ENCODE measurements around the gene DDX3Y.

The DDX3Y gene

GRCh38 chrY:12904618-12905516, at the start of gene DDX3Y:
TSS of gene DDX3Y (plus strand) at chrY:12904868. CDS start at chrY:12904937, 69 bp downstream.
- DNase-seq (ENCODE audit: low spot score), result no peak
- no peak for FAIRE-seq

GRCh38 chrY:12855791-12856275, 48.8 kb upstream of the DDX3Y start:
- no peak for DNase-seq (ENCODE audit: low spot score)
- FAIRE-seq, result no peak

GRCh38 chrY:12867960-12868359, 36.7 kb upstream of the DDX3Y start:
- FAIRE-seq (no peak), DNase-seq (ENCODE audit: low spot score) (no peak)

- no peak for DNase-seq (ENCODE audit: low spot score)
- no peak for FAIRE-seq
Observed at GRCh38 chrY:12896973-12897372, 7.7 kb upstream of the DDX3Y start.

GRCh38 chrY:12898604-12899003, 6.1 kb upstream of the DDX3Y start:
- FAIRE-seq (no peak), DNase-seq (ENCODE audit: low spot score) (no peak)

GRCh38 chrY:12905517-12905872, 827 bp downstream of the DDX3Y start:
- DNase-seq (ENCODE audit: low spot score), result no peak
- FAIRE-seq, result no peak

- DNase-seq (ENCODE audit: low spot score) (no peak), FAIRE-seq (no peak)
Observed at GRCh38 chrY:12905895-12906294, 1.2 kb downstream of the DDX3Y start.

GRCh38 chrY:12913541-12913940, 8.9 kb downstream of the DDX3Y start:
- no peak for FAIRE-seq
- DNase-seq (ENCODE audit: low spot score), result no peak

GRCh38 chrY:12928043-12928442, 23.4 kb downstream of the DDX3Y start:
- DNase-seq (ENCODE audit: low spot score), result no peak
- FAIRE-seq, result no peak

GRCh38 chrY:12941725-12942687, 37.3 kb downstream of the DDX3Y start:
- DNase-seq (ENCODE audit: low spot score) (no peak), FAIRE-seq (no peak)
